C4-2B (cell line): ENCODE data around the gene MYO15B.
A peak's percentile ranks its signal among the peaks of the same experiment; 100 is the strongest.

Source experiments
- H3K27ac ChIP-seq: fragments of 450-650 bp; 2 replicates; pipeline ENCODE4 v1.5.1; 2017
- CTCF ChIP-seq: fragments of 450-650 bp; conservative IDR thresholded peaks from 2 replicates; pipeline ENCODE4 v1.5.1; 2017; ENCODE audit warnings: mild to moderate bottlenecking
- ZFX ChIP-seq: fragments of 450-650 bp; IDR thresholded peaks from 2 replicates; pipeline ENCODE4 v1.6.1; 2017

Gene MYO15B

GRCh38 chr17:75587675-75588595 is at the start of gene MYO15B:
Gene MYO15B, plus strand, starts transcription at chr17:75587800. Its CDS starts 258 bp downstream, at chr17:75588058.
- TF ChIP-seq CTCF (no peak), ZFX (no peak)
- H3K27ac ChIP-seq, result peak within 1 kb of the TSS; percentile 78

- no peak overlapping the region for H3K27ac ChIP-seq
- no peak for TF ChIP-seq CTCF
- TF ChIP-seq ZFX, result no peak
Measured at GRCh38 chr17:75539967-75540729, 47.5 kb upstream of the MYO15B start.

- TF ChIP-seq ZFX, result no peak
- no peak for TF ChIP-seq CTCF
- H3K27ac ChIP-seq, result no peak overlapping the region
Measured at GRCh38 chr17:75540923-75541503, 46.6 kb upstream of the MYO15B start.

GRCh38 chr17:75542229-75542628 is 45.4 kb upstream of the MYO15B start:
- H3K27ac ChIP-seq, result no peak overlapping the region
- TF ChIP-seq CTCF (no peak), ZFX (no peak)

- TF ChIP-seq CTCF (no peak), ZFX (no peak)
- H3K27ac ChIP-seq, result no peak overlapping the region
Measured at GRCh38 chr17:75542728-75543336, 44.8 kb upstream of the MYO15B start.

- no peak for TF ChIP-seq ZFX
- TF ChIP-seq CTCF, result no peak
- H3K27ac ChIP-seq, result no peak overlapping the region
Measured at GRCh38 chr17:75544250-75544649, 43.4 kb upstream of the MYO15B start.
